Caco-2 (cell line): ENCODE data around the gene TAS1R2. TPM values are rescaled to one million over a fixed set of nuclear protein-coding genes. Genes with fewer than 3 reads are reported as not detected.

ENCODE experiments used
- BruUV-seq: library from RNA; stranded (reverse); fragments of 400-500 nt; replicated peaks from 2 replicates; lab custom pipeline; 2021; lab: Mats Ljungman, UMichigan
- CTCF ChIA-PET: fragments of 300-600 bp; sonication (Branson Sonifier 250); formaldehyde crosslinking; loops from one replicate; lab custom pipeline; 2022; ENCODE audit warnings: antibody characterized with exemption; lab: Charles Lee
- POLR2A ChIA-PET: fragments of 300-600 bp; sonication (Branson Sonifier 250); formaldehyde crosslinking; loops from one replicate; lab custom pipeline; 2022; ENCODE audit warnings: antibody characterized with exemption; lab: Charles Lee
- DNase-seq, 2 experiments: peaks; one replicate each; pipeline versions ENCODE4 v3.0.0 to v3.0.0-alpha.2; 2020 to 2022
- H3K27me3 ChIP-seq: replicated peaks from 2 replicates; pipeline ENCODE4 v1.6.0; 2011; ENCODE audit warnings: low read length; ENCODE audit not compliant: control insufficient read depth, insufficient read depth
- H3K36me3 ChIP-seq: 2 replicates; pipeline ENCODE4 v1.5.1; 2011; ENCODE audit warnings: low read length; ENCODE audit not compliant: control insufficient read depth, insufficient read depth
- H3K4me1 ChIP-seq: fragments of 250-450 bp; sonication (Bioruptor Pico); 2 replicates; pipeline ENCODE4 v1.5.1; 2020; ENCODE audit warnings: mild to moderate bottlenecking
- H3K4me3 ChIP-seq: 2 replicates; pipeline ENCODE4 v1.5.1; 2011; ENCODE audit warnings: low read depth, mild to moderate bottlenecking, control low read depth, low read length
- H3K9me3 ChIP-seq: fragments of 250-450 bp; sonication (Bioruptor Pico); 2 replicates; pipeline ENCODE4 v1.5.1; 2020; ENCODE audit warnings: mild to moderate bottlenecking, moderate library complexity
- H3K27ac Mint-ChIP-seq: one replicate; pipeline ENCODE4 v1.8.0; 2022; ENCODE audit warnings: mixed read lengths; ENCODE audit not compliant: unreplicated experiment
- H3K27me3 Mint-ChIP-seq: one replicate; pipeline ENCODE4 v1.8.0; 2022; ENCODE audit warnings: mixed read lengths; ENCODE audit not compliant: insufficient read depth, unreplicated experiment
- H3K36me3 Mint-ChIP-seq: one replicate; pipeline ENCODE4 v1.8.0; 2022; ENCODE audit warnings: mild to moderate bottlenecking, mixed read lengths; ENCODE audit not compliant: insufficient read depth, unreplicated experiment
- H3K4me1 Mint-ChIP-seq: one replicate; pipeline ENCODE4 v1.8.0; 2022; ENCODE audit warnings: low read depth, mixed read lengths; ENCODE audit not compliant: unreplicated experiment
- H3K4me3 Mint-ChIP-seq: one replicate; pipeline ENCODE4 v1.8.0; 2022; ENCODE audit warnings: mild to moderate bottlenecking, moderate library complexity, mixed read lengths; ENCODE audit not compliant: unreplicated experiment
- H3K9me3 Mint-ChIP-seq: one replicate; pipeline ENCODE4 v1.8.0; 2022; ENCODE audit warnings: mixed read lengths; ENCODE audit not compliant: unreplicated experiment
- CTCF ChIP-seq, 2 experiments: fragments of 200-600 bp in 1 of 2; IDR thresholded peaks; 1 replicate in 1 of 2; 2 replicates in 1 of 2; pipeline versions ENCODE4 v1.5.1 to v1.8.0; 2011 to 2022; ENCODE audit warnings: antibody characterized with exemption in 1 of 2, control low read depth in 1 of 2, inconsistent platforms in 1 of 2, low read depth in 1 of 2, low read length in 1 of 2, mild to moderate bottlenecking in 1 of 2, moderate library complexity in 1 of 2; ENCODE audit not compliant: insufficient read depth in 1 of 2, severe bottlenecking in 1 of 2, unreplicated experiment in 1 of 2
- intact Hi-C: fragments of 100-400 bp; cut with micrococcal nuclease; formaldehyde crosslinking; loops from one replicate; pipeline ENCODE4 v1.10.0; 2022; ENCODE audit not compliant: unreplicated experiment
- total RNA-seq: library from RNA; stranded (reverse); gene quantifications from 2 replicates; pipeline ENCODE4 v1.2.3, GENCODE V29; 2022

The TAS1R2 gene
- total RNA-seq, 1 experiment from 2014 or later: not detected

GRCh38 chr1:18869847-18870594 is 10.6 kb upstream of the TAS1R2 start:
- Mint-ChIP-seq H3K36me3 (no peaks in the 10 kb centered on the region), H3K4me1 (no peaks in the 10 kb centered on the region), H3K9me3 (no peaks in the 10 kb centered on the region), H3K27me3 (no peaks in the 10 kb centered on the region), H3K4me3 (no peak overlapping the region), H3K27ac (no peak overlapping the region)
- no peak for TF ChIP-seq CTCF (IDR thresholded peaks at IDR 0.05; ENCODE audit: insufficient read depth in 1 of 2, low read depth in 1 of 2, low read length in 1 of 2, severe bottlenecking in 1 of 2, unreplicated experiment in 1 of 2)
- DNase-seq: no peak
- Histone ChIP-seq H3K36me3 (no peaks in the 10 kb centered on the region), H3K27me3 (no peaks in the 10 kb centered on the region), H3K4me3 (no peak overlapping the region), H3K9me3 (no peaks in the 10 kb centered on the region), H3K4me1 (no peaks in the 10 kb centered on the region)
- CTCF ChIA-PET: no interaction called here
- intact Hi-C loops: no loop called here
- BruUV-seq: no TSS peak
- POLR2A ChIA-PET: no interaction called here

DNA sequence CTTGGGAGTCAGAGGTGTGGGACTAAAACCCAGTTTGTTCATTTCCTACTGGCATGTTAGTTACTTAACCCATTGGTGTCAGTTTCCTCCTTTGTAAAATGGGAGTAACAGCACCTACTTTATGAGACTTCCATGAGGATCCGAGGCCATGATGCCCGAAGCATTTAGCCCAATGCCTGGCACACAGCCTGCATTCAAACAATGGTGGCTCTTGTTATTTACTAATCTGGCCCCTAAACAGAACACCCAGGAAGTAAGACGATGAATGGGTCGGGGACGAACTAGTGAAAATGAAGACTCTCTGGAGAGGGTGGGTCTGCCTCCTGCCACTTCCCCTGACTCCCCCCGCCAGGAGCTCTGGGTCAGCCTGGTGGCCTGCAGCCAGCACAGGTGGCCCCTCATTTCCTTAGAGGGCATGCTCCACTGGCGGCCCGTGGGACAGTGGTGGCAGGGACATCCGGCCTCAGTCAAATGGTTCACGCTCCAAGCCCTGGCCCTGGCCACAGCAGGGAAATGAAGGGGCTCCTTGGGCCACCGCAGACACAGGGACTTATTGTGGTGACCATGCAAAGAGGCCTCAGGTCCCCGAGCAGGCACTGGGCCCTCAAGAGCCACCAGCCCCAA is 9.5 kb upstream of the TAS1R2 start:
- ChIA-PET CTCF (no interaction called here), POLR2A (no interaction called here)
- Mint-ChIP-seq H3K27ac (no peak overlapping the region), H3K4me1 (no peaks in the 10 kb centered on the region), H3K27me3 (no peaks in the 10 kb centered on the region), H3K9me3 (no peaks in the 10 kb centered on the region), H3K36me3 (no peaks in the 10 kb centered on the region), H3K4me3 (no peak overlapping the region)
- no peak for TF ChIP-seq CTCF (IDR thresholded peaks at IDR 0.05; ENCODE audit: insufficient read depth in 1 of 2, low read depth in 1 of 2, low read length in 1 of 2, severe bottlenecking in 1 of 2, unreplicated experiment in 1 of 2)
- BruUV-seq: no TSS peak
- Histone ChIP-seq H3K9me3 (no peaks in the 10 kb centered on the region), H3K36me3 (no peaks in the 10 kb centered on the region), H3K4me1 (no peaks in the 10 kb centered on the region), H3K4me3 (no peak overlapping the region), H3K27me3 (no peaks in the 10 kb centered on the region)
- intact Hi-C loops: no loop called here
- DNase-seq: no peak

DNA sequence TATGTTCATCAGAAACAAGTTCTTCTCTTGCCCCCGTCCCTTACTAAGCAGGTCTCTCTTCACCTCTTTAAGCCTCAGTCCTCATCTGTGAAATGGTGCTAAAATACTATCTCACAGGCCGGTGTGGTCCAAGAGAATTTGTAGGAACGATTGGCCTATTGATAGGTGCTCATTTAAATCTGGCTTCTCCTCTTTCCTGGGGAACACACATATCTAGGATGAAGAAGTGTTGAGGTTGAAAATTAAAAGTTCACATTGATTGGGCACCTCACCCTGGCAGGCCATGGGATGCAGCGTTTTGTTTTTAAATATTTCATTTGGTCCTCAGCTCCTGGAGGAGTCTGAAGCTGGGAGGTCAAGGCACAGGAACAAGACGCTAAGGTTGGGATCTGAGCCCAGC is 8.9 kb upstream of the TAS1R2 start:
- no peak overlapping the region for H3K27ac Mint-ChIP-seq
- CTCF ChIA-PET: no interaction called here
- no peak for DNase-seq
- no TSS peak for BruUV-seq
- no peaks in the 10 kb centered on the region for H3K9me3 ChIP-seq
- no peak overlapping the region for H3K4me3 Mint-ChIP-seq
- no peak for TF ChIP-seq CTCF (IDR thresholded peaks at IDR 0.05; ENCODE audit: insufficient read depth in 1 of 2, low read depth in 1 of 2, low read length in 1 of 2, severe bottlenecking in 1 of 2, unreplicated experiment in 1 of 2)
- no peaks in the 10 kb centered on the region for H3K36me3 ChIP-seq
- intact Hi-C loops: no loop called here
- H3K4me1 Mint-ChIP-seq: no peaks in the 10 kb centered on the region
- no peaks in the 10 kb centered on the region for H3K27me3 Mint-ChIP-seq
- no peak overlapping the region for H3K4me3 ChIP-seq
- H3K36me3 Mint-ChIP-seq: no peaks in the 10 kb centered on the region
- H3K27me3 ChIP-seq: no peaks in the 10 kb centered on the region
- H3K9me3 Mint-ChIP-seq: no peaks in the 10 kb centered on the region
- H3K4me1 ChIP-seq: no peaks in the 10 kb centered on the region
- POLR2A ChIA-PET: no interaction called here
